ENCODE data around the gene SH3PXD2A. TPM values are rescaled to one million over a fixed set of nuclear protein-coding genes. Genes with fewer than 3 reads are reported as not detected.

Gene SH3PXD2A
- total RNA-seq, 1 experiment from 2014 or later: 6.3 TPM

- H3K9me3 ChIP-seq: no peaks in the 10 kb centered on the region
- ChIA-PET POLR2A (no interaction called here), CTCF (interaction anchor here (0.8 kb wide), 1 partner anchor 32 kb away, joined by 3 read pairs; no protein-coding TSS in a partner anchor)
- H3K36me3 ChIP-seq (ENCODE audit: control insufficient read depth, insufficient read depth, low read length): no peaks in the 10 kb centered on the region
- H3K4me1 Mint-ChIP-seq (ENCODE audit: low read depth, unreplicated experiment): peaks cover 14% of the 10 kb centered on the region
- H3K36me3 Mint-ChIP-seq (ENCODE audit: insufficient read depth, unreplicated experiment): no peaks in the 10 kb centered on the region
- no peaks in the 10 kb centered on the region for H3K9me3 Mint-ChIP-seq (ENCODE audit: unreplicated experiment)
- no peak for DNase-seq
- no peaks in the 10 kb centered on the region for H3K27me3 Mint-ChIP-seq (ENCODE audit: insufficient read depth, unreplicated experiment)
- peaks cover 26% of the 10 kb centered on the region for H3K4me1 ChIP-seq
- no peak overlapping the region for H3K4me3 Mint-ChIP-seq (ENCODE audit: unreplicated experiment)
- BruUV-seq (replicated peaks): no TSS peak
- H3K27me3 ChIP-seq (replicated peaks; ENCODE audit: control insufficient read depth, insufficient read depth, low read length): no peaks in the 10 kb centered on the region
- H3K27ac Mint-ChIP-seq (ENCODE audit: unreplicated experiment): no peak overlapping the region
- TF ChIP-seq, protein P1, sequence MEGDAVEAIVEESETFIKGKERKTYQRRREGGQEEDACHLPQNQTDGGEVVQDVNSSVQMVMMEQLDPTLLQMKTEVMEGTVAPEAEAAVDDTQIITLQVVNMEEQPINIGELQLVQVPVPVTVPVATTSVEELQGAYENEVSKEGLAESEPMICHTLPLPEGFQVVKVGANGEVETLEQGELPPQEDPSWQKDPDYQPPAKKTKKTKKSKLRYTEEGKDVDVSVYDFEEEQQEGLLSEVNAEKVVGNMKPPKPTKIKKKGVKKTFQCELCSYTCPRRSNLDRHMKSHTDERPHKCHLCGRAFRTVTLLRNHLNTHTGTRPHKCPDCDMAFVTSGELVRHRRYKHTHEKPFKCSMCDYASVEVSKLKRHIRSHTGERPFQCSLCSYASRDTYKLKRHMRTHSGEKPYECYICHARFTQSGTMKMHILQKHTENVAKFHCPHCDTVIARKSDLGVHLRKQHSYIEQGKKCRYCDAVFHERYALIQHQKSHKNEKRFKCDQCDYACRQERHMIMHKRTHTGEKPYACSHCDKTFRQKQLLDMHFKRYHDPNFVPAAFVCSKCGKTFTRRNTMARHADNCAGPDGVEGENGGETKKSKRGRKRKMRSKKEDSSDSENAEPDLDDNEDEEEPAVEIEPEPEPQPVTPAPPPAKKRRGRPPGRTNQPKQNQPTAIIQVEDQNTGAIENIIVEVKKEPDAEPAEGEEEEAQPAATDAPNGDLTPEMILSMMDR (IDR thresholded peaks at IDR 0.05; ENCODE audit: insufficient read depth in 1 of 2, low read depth in 1 of 2, low read length in 1 of 2, severe bottlenecking in 1 of 2, unreplicated experiment in 1 of 2): no peak
- intact Hi-C loops (cut with micrococcal nuclease; ENCODE audit: unreplicated experiment): loop anchor here (5.0 kb wide), 1 partner anchor 41 kb away; no protein-coding TSS in a partner anchor
- no peak overlapping the region for H3K4me3 ChIP-seq (ENCODE audit: low read depth, low read length)
Measured at GRCh38 chr10:103653581-103654037, 201.8 kb downstream of the SH3PXD2A start.

GRCh38 chr10:103652599-103653281 is 202.6 kb downstream of the SH3PXD2A start:
- H3K36me3 Mint-ChIP-seq (ENCODE audit: insufficient read depth, unreplicated experiment): no peaks in the 10 kb centered on the region
- TF ChIP-seq, protein P1 (IDR thresholded peaks at IDR 0.05; ENCODE audit: insufficient read depth in 1 of 2, low read depth in 1 of 2, low read length in 1 of 2, severe bottlenecking in 1 of 2, unreplicated experiment in 1 of 2): no peak
- POLR2A ChIA-PET: no interaction called here
- H3K4me1 Mint-ChIP-seq (ENCODE audit: low read depth, unreplicated experiment): peaks cover 14% of the 10 kb centered on the region
- intact Hi-C loops (cut with micrococcal nuclease; ENCODE audit: unreplicated experiment): loop anchor here (5.0 kb wide), 1 partner anchor 40 kb away; no protein-coding TSS in a partner anchor
- peak overlapping the region; percentile 72 for H3K27ac Mint-ChIP-seq (ENCODE audit: unreplicated experiment)
- Histone ChIP-seq H3K4me1 (peaks cover 31% of the 10 kb centered on the region), H3K9me3 (no peaks in the 10 kb centered on the region), H3K36me3 (ENCODE audit: control insufficient read depth, insufficient read depth, low read length) (no peaks in the 10 kb centered on the region), H3K4me3 (ENCODE audit: low read depth, low read length) (no peak overlapping the region), H3K27me3 (replicated peaks; ENCODE audit: control insufficient read depth, insufficient read depth, low read length) (no peaks in the 10 kb centered on the region)
- CTCF ChIA-PET: no interaction called here
- no peak for DNase-seq
- H3K27me3 Mint-ChIP-seq (ENCODE audit: insufficient read depth, unreplicated experiment): no peaks in the 10 kb centered on the region
- H3K4me3 Mint-ChIP-seq (ENCODE audit: unreplicated experiment): no peak overlapping the region
- no peaks in the 10 kb centered on the region for H3K9me3 Mint-ChIP-seq (ENCODE audit: unreplicated experiment)
- BruUV-seq (replicated peaks): no TSS peak

- Mint-ChIP-seq H3K4me1 (ENCODE audit: low read depth, unreplicated experiment) (peaks cover 14% of the 10 kb centered on the region), H3K27ac (ENCODE audit: unreplicated experiment) (no peak overlapping the region), H3K4me3 (ENCODE audit: unreplicated experiment) (no peak overlapping the region), H3K9me3 (ENCODE audit: unreplicated experiment) (no peaks in the 10 kb centered on the region), H3K27me3 (ENCODE audit: insufficient read depth, unreplicated experiment) (no peaks in the 10 kb centered on the region), H3K36me3 (ENCODE audit: insufficient read depth, unreplicated experiment) (no peaks in the 10 kb centered on the region)
- BruUV-seq (replicated peaks): no TSS peak
- intact Hi-C loops (cut with micrococcal nuclease; ENCODE audit: unreplicated experiment): loop anchor here (5.0 kb wide), 1 partner anchor 40 kb away; no protein-coding TSS in a partner anchor
- POLR2A ChIA-PET: no interaction called here
- Histone ChIP-seq H3K9me3 (no peaks in the 10 kb centered on the region), H3K27me3 (replicated peaks; ENCODE audit: control insufficient read depth, insufficient read depth, low read length) (no peaks in the 10 kb centered on the region), H3K36me3 (ENCODE audit: control insufficient read depth, insufficient read depth, low read length) (no peaks in the 10 kb centered on the region), H3K4me3 (ENCODE audit: low read depth, low read length) (no peak overlapping the region), H3K4me1 (peaks cover 31% of the 10 kb centered on the region)
- TF ChIP-seq, protein P1 (IDR thresholded peaks at IDR 0.05; ENCODE audit: insufficient read depth in 1 of 2, low read depth in 1 of 2, low read length in 1 of 2, severe bottlenecking in 1 of 2, unreplicated experiment in 1 of 2): no peak
- CTCF ChIA-PET: no interaction called here
- DNase-seq: no peak
Measured at GRCh38 chr10:103651783-103652476, 203.4 kb downstream of the SH3PXD2A start.

All from Caco-2 (cell line).